HG03139 (cell line): ENCODE measurements around the gene WIPI1.
"Not testable (repeated sequence)": the region's sequence is repeated elsewhere in the genome, so short reads cannot be mapped to it uniquely, and the experiment has no call there.

Source experiments
- ATAC-seq: cut with Tn5 transposase; IDR thresholded peaks from one replicate; pipeline ENCODE4 v1.9.1; 2021; ENCODE audit not compliant: unreplicated experiment

WIPI1 gene

DNA sequence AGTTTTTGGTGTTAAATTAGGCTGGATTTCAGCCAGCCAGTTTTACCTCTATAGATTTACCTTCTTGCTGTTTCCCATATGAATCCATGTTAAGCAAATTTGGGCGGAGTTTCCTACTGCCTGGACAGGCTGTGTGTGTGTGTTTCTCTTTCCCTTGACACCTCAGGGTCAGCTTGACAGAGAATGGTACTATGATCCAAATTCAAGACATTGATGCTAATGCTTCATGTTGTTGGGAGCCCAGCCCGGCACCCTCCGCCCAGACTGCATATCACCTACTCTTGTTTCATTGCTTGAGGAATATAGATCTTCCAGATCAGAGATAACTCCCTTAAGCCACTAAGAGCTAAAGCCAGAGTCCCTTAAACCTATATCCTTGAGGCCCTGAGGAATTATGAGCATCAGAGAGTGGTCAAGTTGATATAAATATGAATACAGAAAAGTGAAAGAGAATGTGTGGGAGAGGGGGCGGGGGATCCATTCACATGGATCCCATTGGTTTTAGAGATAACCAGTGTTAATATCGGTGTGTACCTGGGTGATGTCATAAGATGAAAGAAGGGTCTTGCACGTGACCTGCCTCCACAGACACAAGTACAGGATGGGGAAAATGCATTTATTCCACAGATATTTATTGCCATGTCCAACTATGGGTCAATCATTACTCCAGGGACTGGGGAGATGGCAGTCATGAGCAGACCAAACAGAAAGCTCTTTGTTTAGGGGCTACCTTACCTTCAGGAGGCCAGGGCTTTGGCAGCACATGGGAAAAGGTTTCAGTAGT, 69.7 kb downstream of the WIPI1 start:
- ATAC-seq, result no peak

DNA sequence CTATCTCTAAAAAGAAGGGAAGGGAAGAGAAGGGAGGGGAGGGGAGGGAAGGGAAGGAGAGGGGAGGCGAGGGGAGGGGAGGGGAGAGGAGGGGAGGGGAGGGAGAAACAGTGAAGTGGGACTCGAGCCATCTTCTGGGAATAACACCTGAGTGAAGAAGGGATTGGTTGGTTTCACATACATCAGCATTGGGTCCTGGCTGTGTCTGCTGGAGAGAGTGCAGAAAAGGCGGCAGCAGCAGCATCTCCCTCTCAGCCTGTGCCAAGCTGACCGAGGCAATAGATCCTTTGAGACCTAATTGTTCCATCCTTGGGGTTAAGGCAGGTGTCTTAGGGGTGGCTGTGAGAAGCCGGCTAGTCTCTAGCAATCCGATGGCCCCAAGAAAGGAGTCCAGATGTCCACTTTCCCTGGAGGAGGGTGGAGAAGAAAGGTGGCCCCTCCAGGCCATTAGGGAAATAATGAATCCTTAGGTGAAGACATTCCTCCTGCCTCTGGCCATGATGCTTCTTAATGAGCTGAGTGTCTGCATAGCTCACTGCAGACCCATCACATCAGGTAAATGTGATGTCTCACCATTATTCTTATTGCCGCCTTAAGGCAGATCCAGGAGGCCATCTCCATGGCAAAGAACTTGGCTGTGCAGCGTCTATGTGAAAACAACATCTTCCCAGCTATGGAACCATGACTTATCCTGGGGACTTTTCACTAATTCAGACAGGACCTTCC, 71.6 kb downstream of the WIPI1 start:
- no peak for ATAC-seq

DNA sequence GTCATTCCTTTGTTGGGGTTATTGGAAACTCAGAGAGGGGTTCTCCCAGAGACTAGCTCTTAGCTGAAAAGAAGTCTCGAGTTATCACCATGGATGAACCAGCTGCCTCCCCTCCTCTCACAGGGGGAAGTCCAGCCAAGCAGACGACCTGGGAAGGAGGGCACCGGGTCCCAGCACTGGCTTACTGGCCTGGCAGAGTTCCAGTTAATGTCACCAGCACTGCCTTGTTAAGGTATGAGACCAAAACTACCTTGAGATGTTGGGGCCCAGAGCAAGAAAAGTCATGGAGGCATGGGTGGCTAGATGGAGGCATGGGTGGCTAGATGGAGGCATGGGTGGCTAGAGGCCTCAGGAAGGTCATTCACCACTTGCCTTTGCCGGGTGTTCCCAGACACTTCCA, 72.4 kb downstream of the WIPI1 start:
- no peak for ATAC-seq

GRCh38 chr17:68384471-68384870, 72.8 kb downstream of the WIPI1 start:
- ATAC-seq, result no peak

- no peak for ATAC-seq
Observed at GRCh38 chr17:68383443-68384321, 73.6 kb downstream of the WIPI1 start.

- ATAC-seq, result no peak
Observed at GRCh38 chr17:68383120-68383442, 74.2 kb downstream of the WIPI1 start.

- no peak for ATAC-seq
Observed at GRCh38 chr17:68382582-68383085, 74.7 kb downstream of the WIPI1 start.

- ATAC-seq, result no peak
Observed at GRCh38 chr17:68381076-68381900, 76.0 kb downstream of the WIPI1 start.

GRCh38 chr17:68379692-68380677, 77.3 kb downstream of the WIPI1 start:
- ATAC-seq, result no peak

DNA sequence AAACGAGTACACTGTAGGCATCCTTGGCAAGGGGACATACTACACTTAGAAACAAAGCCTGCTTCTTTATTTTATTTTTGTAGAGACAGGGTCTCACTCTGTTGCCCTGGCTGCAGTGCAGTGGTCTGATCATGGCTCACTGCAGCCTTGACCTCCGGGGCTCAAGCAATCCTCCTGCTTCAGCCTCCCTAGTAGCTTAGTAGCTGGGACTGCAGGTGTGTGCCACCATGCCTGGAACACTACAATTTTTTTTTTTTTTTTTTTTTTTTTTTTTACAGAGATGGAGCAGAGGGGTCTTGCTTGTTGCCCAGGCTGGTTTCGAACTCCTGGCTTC, 78.2 kb downstream of the WIPI1 start:
- ATAC-seq, result no peak

- no peak for ATAC-seq
Observed at GRCh38 chr17:68378268-68379176, 78.8 kb downstream of the WIPI1 start.

DNA sequence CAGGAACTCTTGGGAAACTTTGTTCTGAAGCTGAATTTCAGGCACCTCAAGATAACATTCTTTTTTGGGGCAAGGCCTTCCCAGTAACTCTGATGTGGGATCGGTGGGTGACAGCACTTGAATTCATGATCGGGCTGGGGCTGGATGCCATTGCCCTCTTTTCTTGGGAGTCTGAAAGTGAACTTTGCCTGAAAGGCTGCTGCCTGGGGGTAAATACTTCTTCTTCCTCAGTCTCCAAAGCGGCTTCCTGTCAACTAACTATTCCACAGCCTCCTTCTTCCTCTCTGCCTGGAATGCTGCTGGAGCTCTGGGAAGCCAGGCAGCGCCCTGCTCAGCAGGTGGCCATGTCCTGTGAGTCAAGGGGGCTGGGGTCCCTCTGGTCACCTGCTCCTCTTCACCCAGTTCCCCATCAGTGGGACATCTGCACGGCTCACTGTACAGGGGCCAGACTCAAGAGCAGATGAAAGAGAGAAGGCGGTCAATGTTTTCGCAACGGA, 79.5 kb downstream of the WIPI1 start:
- ATAC-seq, result no peak

- ATAC-seq, result not testable (repeated sequence)
Observed at GRCh38 chr17:68376178-68376577, 81.1 kb downstream of the WIPI1 start.

DNA sequence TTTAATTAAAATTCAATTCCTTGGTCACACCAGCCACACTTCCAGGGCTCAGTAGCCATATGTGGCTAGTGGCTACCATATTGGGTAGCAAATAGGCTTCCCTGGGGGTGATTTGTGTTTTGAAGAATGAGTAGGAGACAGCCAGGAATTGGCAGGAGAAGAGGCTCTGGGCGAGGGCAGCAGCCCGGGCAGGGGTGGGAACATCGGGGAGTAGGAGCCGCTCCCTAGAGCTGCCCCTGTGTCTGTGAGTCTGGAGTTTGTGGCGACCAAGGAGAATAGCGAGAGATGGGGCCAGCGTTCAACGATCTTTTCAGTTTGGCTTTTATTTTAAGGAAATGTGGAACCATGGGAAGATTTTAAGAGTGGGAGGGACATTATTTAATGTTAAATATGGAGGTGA, 81.7 kb downstream of the WIPI1 start:
- no peak for ATAC-seq
